ENCODE results near the gene OSTM1. TPM values are rescaled to one million over a fixed set of nuclear protein-coding genes. Genes with fewer than 3 reads are reported as not detected.

Gene OSTM1
- total RNA-seq, 1 donor from 2014 or later: 21.4 TPM

DNA sequence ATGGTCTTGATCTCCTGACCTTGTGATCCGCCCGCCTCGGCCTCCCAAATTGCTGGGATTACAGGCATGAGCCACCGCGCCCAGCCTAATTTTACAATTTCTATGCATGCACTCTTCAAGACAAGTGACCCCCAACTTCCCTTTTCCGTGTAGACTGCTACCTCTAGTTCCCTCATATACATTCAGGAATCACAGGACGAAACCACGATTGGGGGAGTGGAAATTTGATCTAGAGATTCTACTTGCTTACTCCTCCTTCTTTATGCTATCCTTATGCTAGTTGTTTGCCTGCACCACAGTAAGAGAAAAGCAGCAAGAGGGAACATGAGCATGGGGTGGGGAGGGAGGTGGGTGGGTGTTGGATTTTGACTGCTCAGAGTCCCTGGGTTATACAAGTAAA is 34.9 kb downstream of the OSTM1 start:
- H3K9me3 Mint-ChIP-seq: no peaks in the 10 kb centered on the region
- ATAC-seq (ENCODE audit: low read depth) (no peak), DNase-seq (no peak)
- no peak overlapping the region for H3K27ac Mint-ChIP-seq
- no peaks in the 10 kb centered on the region for H3K4me1 Mint-ChIP-seq
- no peak overlapping the region for H3K4me3 Mint-ChIP-seq
- no peaks in the 10 kb centered on the region for H3K27me3 Mint-ChIP-seq
- TF ChIP-seq, protein P1, sequence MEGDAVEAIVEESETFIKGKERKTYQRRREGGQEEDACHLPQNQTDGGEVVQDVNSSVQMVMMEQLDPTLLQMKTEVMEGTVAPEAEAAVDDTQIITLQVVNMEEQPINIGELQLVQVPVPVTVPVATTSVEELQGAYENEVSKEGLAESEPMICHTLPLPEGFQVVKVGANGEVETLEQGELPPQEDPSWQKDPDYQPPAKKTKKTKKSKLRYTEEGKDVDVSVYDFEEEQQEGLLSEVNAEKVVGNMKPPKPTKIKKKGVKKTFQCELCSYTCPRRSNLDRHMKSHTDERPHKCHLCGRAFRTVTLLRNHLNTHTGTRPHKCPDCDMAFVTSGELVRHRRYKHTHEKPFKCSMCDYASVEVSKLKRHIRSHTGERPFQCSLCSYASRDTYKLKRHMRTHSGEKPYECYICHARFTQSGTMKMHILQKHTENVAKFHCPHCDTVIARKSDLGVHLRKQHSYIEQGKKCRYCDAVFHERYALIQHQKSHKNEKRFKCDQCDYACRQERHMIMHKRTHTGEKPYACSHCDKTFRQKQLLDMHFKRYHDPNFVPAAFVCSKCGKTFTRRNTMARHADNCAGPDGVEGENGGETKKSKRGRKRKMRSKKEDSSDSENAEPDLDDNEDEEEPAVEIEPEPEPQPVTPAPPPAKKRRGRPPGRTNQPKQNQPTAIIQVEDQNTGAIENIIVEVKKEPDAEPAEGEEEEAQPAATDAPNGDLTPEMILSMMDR (IDR thresholded peaks at IDR 0.05): no peak
- CTCF ChIA-PET: no interaction called here
- intact Hi-C loops (cut with micrococcal nuclease): no loop called here
- POLR2A ChIA-PET: no interaction called here
- H3K36me3 Mint-ChIP-seq (ENCODE audit: low read depth): peaks cover 67% of the 10 kb centered on the region

- no peaks in the 10 kb centered on the region for H3K27me3 Mint-ChIP-seq
- POLR2A ChIA-PET: no interaction called here
- no peaks in the 10 kb centered on the region for H3K9me3 Mint-ChIP-seq
- intact Hi-C loops (cut with micrococcal nuclease): no loop called here
- DNase-seq (no peak), ATAC-seq (ENCODE audit: low read depth) (no peak)
- H3K27ac Mint-ChIP-seq: no peak overlapping the region
- CTCF ChIA-PET: no interaction called here
- H3K36me3 Mint-ChIP-seq (ENCODE audit: low read depth): peaks cover 57% of the 10 kb centered on the region
- TF ChIP-seq, protein P1 (IDR thresholded peaks at IDR 0.05): no peak
- H3K4me1 Mint-ChIP-seq: no peaks in the 10 kb centered on the region
- no peak overlapping the region for H3K4me3 Mint-ChIP-seq
Observed at GRCh38 chr6:108036884-108037283, 37.7 kb downstream of the OSTM1 start.

GRCh38 chr6:108031968-108032367 is 42.6 kb downstream of the OSTM1 start:
- H3K27ac Mint-ChIP-seq: no peak overlapping the region
- CTCF ChIA-PET: no interaction called here
- no peak overlapping the region for H3K4me3 Mint-ChIP-seq
- TF ChIP-seq, protein P1 (IDR thresholded peaks at IDR 0.05): no peak
- POLR2A ChIA-PET: no interaction called here
- no peaks in the 10 kb centered on the region for H3K4me1 Mint-ChIP-seq
- no peaks in the 10 kb centered on the region for H3K9me3 Mint-ChIP-seq
- DNase-seq: no peak
- H3K36me3 Mint-ChIP-seq (ENCODE audit: low read depth): peaks cover 18% of the 10 kb centered on the region
- no peak for ATAC-seq (ENCODE audit: low read depth)
- intact Hi-C loops (cut with micrococcal nuclease): no loop called here
- H3K27me3 Mint-ChIP-seq: no peaks in the 10 kb centered on the region

GRCh38 chr6:108030211-108030610 is 44.3 kb downstream of the OSTM1 start:
- POLR2A ChIA-PET: no interaction called here
- DNase-seq (no peak), ATAC-seq (ENCODE audit: low read depth) (no peak)
- no peak overlapping the region for H3K4me3 Mint-ChIP-seq
- CTCF ChIA-PET: no interaction called here
- no peaks in the 10 kb centered on the region for H3K4me1 Mint-ChIP-seq
- H3K9me3 Mint-ChIP-seq: no peaks in the 10 kb centered on the region
- intact Hi-C loops (cut with micrococcal nuclease): no loop called here
- H3K27me3 Mint-ChIP-seq: no peaks in the 10 kb centered on the region
- H3K36me3 Mint-ChIP-seq (ENCODE audit: low read depth): peaks cover 3% of the 10 kb centered on the region
- no peak overlapping the region for H3K27ac Mint-ChIP-seq
- TF ChIP-seq, protein P1 (IDR thresholded peaks at IDR 0.05): no peak

- no peak overlapping the region for H3K27ac Mint-ChIP-seq
- peaks cover 3% of the 10 kb centered on the region for H3K36me3 Mint-ChIP-seq (ENCODE audit: low read depth)
- ChIA-PET CTCF (no interaction called here), POLR2A (no interaction called here)
- DNase-seq (no peak), ATAC-seq (ENCODE audit: low read depth) (no peak)
- no peak overlapping the region for H3K4me3 Mint-ChIP-seq
- H3K27me3 Mint-ChIP-seq: no peaks in the 10 kb centered on the region
- H3K4me1 Mint-ChIP-seq: no peaks in the 10 kb centered on the region
- intact Hi-C loops (cut with micrococcal nuclease): no loop called here
- TF ChIP-seq, protein P1 (IDR thresholded peaks at IDR 0.05): no peak
- no peaks in the 10 kb centered on the region for H3K9me3 Mint-ChIP-seq
Observed at GRCh38 chr6:108029226-108029921, 45.2 kb downstream of the OSTM1 start.

Measured in activated B cell treated with CpG ODN at 0.5 μM for 24 hours (primary cell).